Cardiac muscle cell (in vitro differentiated cells and primary cell): ENCODE data around the gene FITM2. TPM values are rescaled to one million over a fixed set of nuclear protein-coding genes. Genes with fewer than 3 reads are reported as not detected.

Source experiments
- DNase-seq, 2 donors: peaks; one replicate each; pipeline versions ENCODE4 v3.0.0 to v3.0.0-alpha.2; 2010 to 2017; ENCODE audit warnings: low read depth in 1 of 2, low spot score in 1 of 2
- H3K27ac ChIP-seq: fragments of 200-600 bp; sonication (generic); 2 replicates; pipeline ENCODE4 v1.5.1; 2016
- H3K27me3 ChIP-seq: fragments of 200-600 bp; sonication (generic); 2 replicates; pipeline ENCODE4 v1.6.0; 2016; ENCODE audit warnings: control low read depth
- H3K36me3 ChIP-seq: fragments of 200-600 bp; sonication (generic); 2 replicates; pipeline ENCODE4 v1.5.1; 2016; ENCODE audit warnings: control low read depth
- H3K4me1 ChIP-seq: fragments of 200-600 bp; sonication (generic); 2 replicates; pipeline ENCODE4 v1.8.1; 2017; ENCODE audit warnings: low read depth, mild to moderate bottlenecking, mixed run types
- H3K4me3 ChIP-seq: fragments of 200-600 bp; sonication (generic); 2 replicates; pipeline ENCODE4 v1.5.1; 2016; ENCODE audit warnings: mild to moderate bottlenecking
- H3K9me3 ChIP-seq: fragments of 200-600 bp; sonication (generic); 2 replicates; pipeline ENCODE4 v1.5.1; 2017; ENCODE audit warnings: low read depth, mild to moderate bottlenecking, control low read depth
- CTCF ChIP-seq: IDR thresholded peaks from 2 replicates; pipeline ENCODE4 v1.5.1; 2012; ENCODE audit warnings: low read depth, mild to moderate bottlenecking, low read length
- polyA plus RNA-seq: library from polyadenylated mRNA; unstranded; fragments of >200 nt; fragmentation: Nextera tagmentation; extraction: Ambion mirVana; gene quantifications from 2 replicates; pipeline ENCODE4 v1.2.1, GENCODE V29; 2016
- total RNA-seq: library from RNA; depleted of rRNA; stranded (reverse); fragments of >200 nt; gene quantifications from 2 replicates; pipeline ENCODE4 v1.2.3, GENCODE V29; 2016

The FITM2 gene
- total and polyA plus RNA-seq, 2 experiments from 2014 or later = 11.6 to 11.9 TPM

- no peaks in the 10 kb centered on the region for H3K9me3 ChIP-seq
- no peaks in the 10 kb centered on the region for H3K36me3 ChIP-seq
- no peaks in the 10 kb centered on the region for H3K4me1 ChIP-seq
- no peak overlapping the region for H3K4me3 ChIP-seq
- no peak for TF ChIP-seq CTCF
- no peaks in the 10 kb centered on the region for H3K27me3 ChIP-seq
- DNase-seq = peak; percentile 7 to 48
- no peak overlapping the region for H3K27ac ChIP-seq
These were observed 46.7 kb downstream of the FITM2 start for GRCh38 chr20:44264287-44264686.

GRCh38 chr20:44258226-44258890 lies 52.6 kb downstream of the FITM2 start:
- Histone ChIP-seq H3K27me3 (no peaks in the 10 kb centered on the region), H3K4me3 (no peak overlapping the region), H3K36me3 (no peaks in the 10 kb centered on the region), H3K27ac (no peak overlapping the region), H3K9me3 (no peaks in the 10 kb centered on the region), H3K4me1 (no peaks in the 10 kb centered on the region)
- no peak for DNase-seq
- no peak for TF ChIP-seq CTCF

GRCh38 chr20:44256961-44257360 lies 54.0 kb downstream of the FITM2 start:
- no peaks in the 10 kb centered on the region for H3K27me3 ChIP-seq
- H3K9me3 ChIP-seq = no peaks in the 10 kb centered on the region
- no peak for TF ChIP-seq CTCF
- no peaks in the 10 kb centered on the region for H3K36me3 ChIP-seq
- DNase-seq = no peak
- no peaks in the 10 kb centered on the region for H3K4me1 ChIP-seq
- no peak overlapping the region for H3K4me3 ChIP-seq
- no peak overlapping the region for H3K27ac ChIP-seq

- no peak for TF ChIP-seq CTCF
- Histone ChIP-seq H3K27me3 (no peaks in the 10 kb centered on the region), H3K9me3 (no peaks in the 10 kb centered on the region), H3K4me3 (no peak overlapping the region), H3K36me3 (no peaks in the 10 kb centered on the region), H3K4me1 (no peaks in the 10 kb centered on the region), H3K27ac (no peak overlapping the region)
- no peak for DNase-seq
These were observed 55.1 kb downstream of the FITM2 start for GRCh38 chr20:44255942-44256341.

GRCh38 chr20:44254073-44254472 lies 56.9 kb downstream of the FITM2 start:
- H3K9me3 ChIP-seq = no peaks in the 10 kb centered on the region
- no peak overlapping the region for H3K27ac ChIP-seq
- no peak overlapping the region for H3K4me3 ChIP-seq
- no peak for TF ChIP-seq CTCF
- DNase-seq = no peak
- H3K36me3 ChIP-seq = no peaks in the 10 kb centered on the region
- no peaks in the 10 kb centered on the region for H3K27me3 ChIP-seq
- no peaks in the 10 kb centered on the region for H3K4me1 ChIP-seq

GRCh38 chr20:44253528-44253927 lies 57.5 kb downstream of the FITM2 start:
- H3K4me1 ChIP-seq = no peaks in the 10 kb centered on the region
- TF ChIP-seq CTCF = peak; percentile 24
- no peak for DNase-seq
- no peaks in the 10 kb centered on the region for H3K36me3 ChIP-seq
- no peaks in the 10 kb centered on the region for H3K9me3 ChIP-seq
- no peaks in the 10 kb centered on the region for H3K27me3 ChIP-seq
- no peak overlapping the region for H3K27ac ChIP-seq
- no peak overlapping the region for H3K4me3 ChIP-seq
